Fibroblast of skin of back (primary cell): ENCODE data around the gene ASPG.

Experiments
- DNase-seq: peaks from one replicate; pipeline ENCODE4 v3.0.0-alpha.2; 2013

The ASPG gene

DNA sequence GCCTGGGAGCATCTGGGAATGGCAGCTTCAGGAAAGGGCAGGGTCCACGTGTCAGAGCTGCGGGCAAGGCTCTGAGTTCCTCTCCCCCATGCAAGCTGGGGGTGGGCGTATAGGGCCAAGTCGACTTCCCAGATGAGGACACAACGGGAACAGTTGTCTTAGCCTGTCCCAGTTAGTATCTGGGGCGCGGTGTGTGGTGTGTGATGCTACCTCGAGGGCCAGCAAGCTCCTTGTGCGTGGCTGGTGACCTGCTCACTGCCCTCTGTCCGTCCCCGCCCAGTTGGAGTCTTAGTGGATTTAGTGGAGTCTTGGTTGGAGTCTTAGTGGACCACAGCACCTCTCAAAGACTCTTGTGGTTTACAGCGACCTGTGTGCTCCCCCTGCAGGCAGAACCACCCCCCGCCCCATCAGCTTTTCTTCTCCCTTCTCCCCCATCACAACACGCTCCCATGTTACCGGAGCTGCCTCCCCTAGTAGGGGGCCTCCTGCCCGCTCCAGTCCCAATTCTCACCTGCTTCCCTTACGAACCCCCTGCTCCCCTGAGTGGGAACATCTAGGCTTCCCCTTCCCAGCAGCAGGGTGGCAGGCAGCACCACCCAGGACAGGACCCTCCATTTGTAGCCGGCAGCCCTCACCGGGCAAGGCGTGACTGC lies 8.7 kb downstream of the ASPG start:
- no peak for DNase-seq

DNA sequence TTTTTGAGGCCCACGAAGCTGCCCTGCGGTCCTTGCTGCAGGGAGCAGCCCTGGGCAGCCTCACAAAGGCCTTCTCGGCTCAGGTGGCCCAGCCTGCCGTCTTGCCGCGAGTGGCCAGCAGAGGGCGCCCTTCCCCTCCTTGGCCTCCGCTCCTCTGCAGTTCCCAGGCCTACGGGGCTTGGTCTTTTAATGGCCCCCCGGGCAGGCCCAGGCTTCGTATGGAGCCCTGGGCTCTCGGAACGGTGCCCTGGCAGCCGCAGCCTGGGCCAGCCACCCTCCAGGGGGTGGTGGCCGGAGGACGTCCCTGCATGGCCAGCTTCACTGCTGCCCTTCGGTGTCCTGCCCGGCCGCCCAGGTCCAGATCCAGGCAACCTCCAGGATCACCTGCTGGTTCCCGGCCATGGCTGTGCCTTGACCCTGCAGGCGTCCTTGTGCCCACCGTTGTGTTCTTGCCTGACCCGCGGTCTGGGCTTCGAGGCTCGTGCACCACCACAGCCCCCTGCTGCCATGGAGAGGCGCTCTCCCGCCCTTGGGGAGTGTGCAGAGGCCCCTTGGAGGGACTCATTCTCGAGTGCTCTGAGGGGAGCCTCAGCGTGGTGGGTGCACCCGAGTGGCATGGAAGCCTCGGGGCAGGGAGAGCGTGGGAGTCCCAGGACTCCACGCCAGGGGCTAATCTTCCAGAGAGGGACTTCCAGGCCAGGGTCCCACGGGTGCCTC lies 9.4 kb downstream of the ASPG start:
- DNase-seq, result peak; percentile 26

DNA sequence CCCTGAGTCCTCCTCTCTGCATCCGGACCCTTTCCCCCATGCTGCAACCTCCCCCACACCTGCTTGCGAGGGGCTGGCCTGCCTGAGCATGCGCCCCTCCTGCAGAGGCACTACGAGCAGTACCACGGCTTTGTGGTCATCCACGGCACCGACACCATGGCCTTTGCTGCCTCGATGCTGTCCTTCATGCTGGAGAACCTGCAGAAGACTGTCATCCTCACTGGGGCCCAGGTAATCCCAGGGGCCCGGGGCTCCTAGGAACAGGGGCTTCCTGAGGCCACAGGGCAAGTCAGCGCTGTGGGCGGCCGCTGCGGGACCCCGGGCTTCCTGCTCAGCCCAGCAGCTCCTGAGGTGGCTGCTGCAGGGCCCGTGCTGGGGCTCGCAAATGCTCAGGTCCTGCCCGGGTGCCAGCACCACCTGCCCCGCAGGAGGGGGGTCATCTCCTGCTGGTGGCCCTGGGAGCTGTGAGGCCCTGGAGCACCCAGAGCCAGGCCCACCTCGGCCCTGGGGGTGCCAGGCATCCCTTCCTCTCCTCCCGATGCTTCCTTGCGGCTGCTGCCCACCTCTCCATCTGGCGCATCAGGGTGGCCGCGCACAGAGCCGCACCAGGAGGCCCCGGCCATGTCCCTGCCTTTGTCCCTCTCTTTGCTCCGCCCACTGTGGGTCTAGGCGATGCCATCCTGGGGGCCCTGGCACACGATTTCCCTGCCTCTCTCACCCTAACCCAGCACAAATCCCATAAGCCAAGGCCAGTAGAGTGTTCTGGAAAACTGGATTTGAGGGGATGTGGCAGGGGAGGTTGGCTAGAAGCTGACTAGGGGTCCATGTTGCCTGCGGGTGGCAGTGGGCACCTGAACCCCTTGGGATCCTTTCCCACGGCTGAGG lies 10.2 kb downstream of the ASPG start:
- no peak for DNase-seq

DNA sequence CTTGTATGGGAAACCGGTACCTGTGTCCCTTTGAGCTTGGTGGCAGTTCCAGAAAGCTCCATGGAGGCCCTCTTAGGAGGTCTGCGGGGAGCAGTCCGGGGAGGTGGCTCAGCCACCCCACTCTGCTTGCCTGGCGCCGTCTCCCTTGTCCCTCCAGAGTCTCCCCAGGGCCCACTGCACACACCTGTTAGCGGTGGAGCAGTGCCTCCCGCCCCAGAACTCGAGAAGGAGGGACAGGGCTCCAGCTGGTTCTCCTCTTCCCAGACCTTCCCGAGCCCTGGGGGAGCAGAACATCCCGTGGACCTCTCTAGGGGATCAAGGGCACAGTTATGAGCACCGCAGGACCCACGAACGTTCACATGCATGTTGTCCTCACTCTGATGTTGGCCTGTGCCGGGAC lies 10.8 kb downstream of the ASPG start:
- DNase-seq, result no peak

DNA sequence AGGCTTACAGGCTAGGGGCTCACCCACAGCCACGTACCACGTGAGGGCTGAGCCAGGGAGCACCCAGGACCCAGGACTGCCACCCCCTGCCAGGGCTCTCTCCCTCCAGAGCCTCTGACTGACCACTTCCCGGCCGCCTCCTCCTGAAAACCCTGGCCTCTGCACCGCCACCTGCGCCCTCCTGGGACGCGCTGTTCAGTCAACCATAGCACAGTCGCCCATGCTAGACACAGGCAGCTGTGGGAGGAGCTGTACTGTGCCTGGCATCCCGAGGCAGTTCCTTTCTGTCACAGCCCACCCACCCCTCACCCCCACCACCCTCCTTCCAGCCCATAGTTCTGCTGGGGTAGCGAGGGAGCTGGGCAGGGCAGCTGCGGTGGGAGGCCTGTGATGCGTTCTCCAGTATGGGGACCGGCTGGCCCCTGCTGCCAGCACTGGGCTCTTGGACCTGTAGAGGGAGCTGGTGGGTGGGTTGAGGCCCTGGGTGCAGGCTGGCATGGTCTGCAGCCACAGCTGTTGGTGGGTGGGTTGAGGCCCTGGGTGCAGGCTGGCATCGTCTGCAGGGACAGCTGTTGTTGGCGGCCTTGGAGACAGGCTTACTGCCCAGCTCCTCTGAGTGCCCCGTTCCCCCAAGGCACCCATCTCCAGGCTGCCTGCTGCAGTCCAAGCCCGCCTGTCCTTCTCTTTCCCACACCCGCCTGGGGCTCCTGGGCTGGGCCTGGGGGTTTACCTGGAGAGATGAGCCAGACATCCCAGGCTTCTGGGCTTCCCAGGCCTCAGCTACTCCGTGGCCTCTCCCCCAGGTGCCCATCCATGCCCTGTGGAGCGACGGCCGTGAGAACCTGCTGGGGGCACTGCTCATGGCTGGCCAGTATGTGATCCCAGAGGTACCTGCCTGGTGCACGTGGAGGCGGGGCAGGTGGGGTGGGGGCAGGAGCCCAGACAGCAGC lies 11.5 kb downstream of the ASPG start:
- no peak for DNase-seq

DNA sequence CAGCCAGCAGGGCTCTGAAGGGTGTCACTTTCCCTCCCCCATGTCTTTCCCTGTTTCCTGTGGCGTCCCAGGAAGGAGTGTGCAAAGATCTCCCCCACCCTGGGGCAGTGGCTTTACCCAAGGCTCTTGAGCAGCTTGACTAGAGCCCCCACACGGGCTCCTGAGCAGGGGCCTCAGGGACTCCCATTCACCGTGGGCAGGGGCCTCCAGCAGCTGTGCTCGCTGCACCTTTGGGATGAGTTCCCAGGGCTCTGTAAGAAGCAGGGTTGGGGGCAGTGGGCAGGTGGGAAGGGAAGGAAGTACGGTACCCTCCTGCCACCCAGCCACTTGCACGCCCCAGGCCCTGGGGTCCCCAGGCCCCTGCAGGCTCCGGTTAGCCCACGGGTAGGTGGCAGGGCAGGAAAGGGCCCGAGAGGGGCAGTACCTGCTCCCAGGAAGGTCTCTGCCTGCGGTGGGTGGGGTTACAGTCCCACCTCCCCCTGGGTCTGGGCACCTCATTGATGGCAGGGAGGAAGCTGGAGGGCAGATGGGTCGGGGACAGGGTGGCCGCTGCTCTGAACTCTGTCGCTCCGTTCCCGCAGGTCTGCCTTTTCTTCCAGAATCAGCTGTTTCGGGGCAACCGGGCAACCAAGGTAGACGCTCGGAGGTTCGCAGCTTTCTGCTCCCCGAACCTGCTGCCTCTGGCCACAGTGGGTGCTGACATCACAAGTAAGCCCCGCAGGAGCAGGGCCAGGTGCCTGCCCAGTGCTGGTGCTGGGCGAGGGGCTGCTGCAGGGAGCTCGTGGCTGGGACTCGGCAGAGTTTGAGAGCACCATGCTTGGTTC lies 13.0 kb downstream of the ASPG start:
- no peak for DNase-seq

DNA sequence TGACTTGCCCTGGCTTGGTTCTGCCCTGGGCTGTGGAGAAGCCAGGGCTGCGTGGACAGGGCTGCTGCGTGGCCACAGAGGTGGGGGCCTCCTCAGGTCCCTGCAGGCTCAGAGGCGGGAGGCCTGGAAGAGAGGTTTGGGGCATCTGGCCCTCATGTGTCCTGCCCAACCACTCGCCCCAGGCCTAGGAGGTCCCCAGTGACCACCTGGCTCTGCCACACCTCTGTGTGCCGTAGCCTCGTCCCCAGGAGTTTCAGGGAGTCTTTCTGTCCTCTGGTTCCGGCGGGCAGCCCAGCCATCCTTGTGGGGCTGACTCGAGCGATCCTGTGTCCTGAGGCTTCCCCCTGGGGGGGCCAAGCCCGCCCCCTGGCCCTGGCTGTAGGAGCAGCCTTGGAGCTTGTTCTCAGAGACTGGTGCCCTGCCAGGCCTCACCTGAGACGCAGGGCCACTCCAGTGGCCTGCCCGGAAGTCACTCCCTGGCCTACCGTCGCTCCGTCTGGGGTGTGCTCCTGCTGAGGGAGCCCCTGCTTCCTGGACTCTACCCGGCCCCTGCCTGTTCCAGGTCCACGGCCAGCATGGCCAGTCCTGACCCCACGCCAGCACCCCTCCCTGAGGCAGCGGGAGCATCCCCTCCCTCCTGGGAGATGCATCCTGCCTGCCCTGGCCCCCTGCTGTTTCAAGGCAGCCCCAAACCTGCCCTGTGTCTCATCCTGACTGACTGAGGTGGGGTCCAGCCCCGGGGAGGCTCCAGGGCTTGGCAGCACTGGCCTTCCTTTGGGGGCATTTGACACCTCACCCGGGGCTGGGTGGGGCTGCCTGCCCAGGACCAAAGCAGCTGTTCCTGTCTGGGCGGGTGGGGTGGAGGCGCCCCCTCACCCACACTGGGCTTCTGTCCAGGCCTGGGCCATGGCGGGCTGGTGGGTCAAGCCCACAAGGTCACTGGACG lies 13.9 kb downstream of the ASPG start:
- no peak for DNase-seq

DNA sequence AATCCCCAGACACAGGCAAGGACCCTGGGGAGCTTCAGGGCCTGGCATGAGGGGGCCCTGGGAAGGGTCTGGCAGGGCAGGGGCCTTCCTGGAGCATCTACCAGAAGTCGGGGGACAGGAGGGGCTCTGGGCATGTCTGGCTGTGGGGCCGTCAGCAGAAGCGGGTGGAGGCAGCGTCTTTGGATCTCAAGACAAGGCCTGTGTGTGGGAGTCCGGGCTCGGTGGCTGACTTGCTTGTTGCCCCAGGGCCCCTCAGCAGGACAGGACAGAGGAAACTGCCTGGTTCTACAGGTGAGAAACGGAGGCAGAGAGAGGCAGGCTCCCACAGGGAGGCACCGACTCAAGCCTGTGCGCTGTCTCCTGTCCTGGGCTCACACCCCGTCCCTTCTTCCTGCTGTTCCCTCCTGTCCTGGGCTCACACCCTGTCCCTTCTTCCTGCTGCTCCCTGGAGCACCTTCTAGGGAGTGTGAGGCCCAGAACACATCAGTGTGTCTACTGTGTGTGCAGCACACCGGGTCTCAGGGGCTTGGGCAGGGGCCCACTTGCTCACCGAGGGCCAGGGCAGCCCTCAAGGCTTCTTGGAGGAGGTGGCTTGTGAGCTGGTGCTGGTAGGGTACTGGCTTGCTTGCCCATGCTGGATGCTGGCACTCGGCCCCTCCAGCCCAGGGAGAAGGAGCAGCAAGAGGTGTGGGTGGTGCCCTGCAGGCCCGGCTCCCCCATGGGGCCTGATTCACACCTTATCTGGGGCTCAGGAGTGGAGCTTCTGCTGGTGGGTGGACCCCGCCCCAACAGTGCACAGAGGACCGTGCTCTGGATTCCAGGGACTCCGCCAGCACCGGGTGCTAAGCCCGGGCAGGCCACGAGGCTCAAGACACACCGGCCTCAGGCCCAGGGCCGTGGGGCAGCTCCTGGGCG lies 14.9 kb downstream of the ASPG start:
- no peak for DNase-seq

DNA sequence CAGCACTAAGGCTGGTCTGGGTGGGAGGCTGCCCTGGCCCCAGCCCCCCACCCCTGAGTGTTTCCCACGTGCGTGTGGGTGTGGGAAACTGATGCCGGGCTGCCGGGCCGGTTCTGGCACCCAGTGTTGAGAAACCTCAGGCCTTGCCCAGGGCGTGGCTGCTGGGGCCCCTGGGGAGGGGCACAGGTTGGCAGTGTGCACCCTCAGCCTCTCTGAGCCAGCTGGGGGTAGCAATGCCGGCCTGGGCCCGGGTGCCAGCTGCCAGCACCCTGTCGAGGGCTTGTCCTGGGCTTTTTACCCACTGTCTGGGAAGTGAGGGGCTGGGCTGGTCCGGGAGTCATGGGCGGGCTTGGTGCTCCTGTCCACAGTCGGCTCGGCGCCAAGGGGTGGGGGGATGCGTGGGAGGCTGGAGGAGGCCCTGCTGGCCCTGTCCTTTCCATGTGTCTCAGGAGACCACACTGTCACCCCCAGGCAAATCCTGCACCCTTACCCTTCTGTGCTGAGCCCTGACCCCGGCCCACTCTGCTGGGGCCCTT lies 15.7 kb downstream of the ASPG start:
- DNase-seq, result no peak

DNA sequence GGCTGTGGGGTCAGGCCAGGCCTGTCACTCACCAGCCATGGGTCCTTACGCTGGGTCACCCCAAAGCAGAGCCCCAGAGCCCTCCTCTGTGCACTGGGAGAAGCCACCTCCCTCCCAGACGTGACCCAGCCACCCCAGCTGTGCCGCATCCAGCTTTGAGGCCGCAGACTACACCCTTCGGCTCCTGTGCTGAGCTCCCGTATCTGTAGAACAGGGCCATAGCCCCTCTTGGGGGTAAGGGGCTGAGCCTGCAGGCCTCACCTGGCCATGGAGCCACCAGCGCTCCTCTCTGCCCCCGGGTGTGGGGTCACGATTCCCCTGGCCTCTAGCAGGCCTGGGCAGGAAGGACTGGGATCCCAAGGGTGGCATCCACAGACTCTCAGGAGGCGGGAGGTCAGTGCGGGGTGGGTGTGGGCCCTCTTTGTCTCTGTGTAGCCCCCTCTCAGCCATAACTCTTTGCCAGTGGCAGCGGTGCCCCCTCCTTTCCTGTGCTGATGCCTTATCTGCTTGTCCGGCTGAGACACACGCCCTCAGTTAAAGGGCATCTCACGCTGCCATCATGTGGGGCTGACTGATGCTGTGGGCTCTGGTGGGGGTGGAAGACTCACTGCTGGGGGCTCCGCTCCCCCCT lies 16.3 kb downstream of the ASPG start:
- DNase-seq, result no peak

DNA sequence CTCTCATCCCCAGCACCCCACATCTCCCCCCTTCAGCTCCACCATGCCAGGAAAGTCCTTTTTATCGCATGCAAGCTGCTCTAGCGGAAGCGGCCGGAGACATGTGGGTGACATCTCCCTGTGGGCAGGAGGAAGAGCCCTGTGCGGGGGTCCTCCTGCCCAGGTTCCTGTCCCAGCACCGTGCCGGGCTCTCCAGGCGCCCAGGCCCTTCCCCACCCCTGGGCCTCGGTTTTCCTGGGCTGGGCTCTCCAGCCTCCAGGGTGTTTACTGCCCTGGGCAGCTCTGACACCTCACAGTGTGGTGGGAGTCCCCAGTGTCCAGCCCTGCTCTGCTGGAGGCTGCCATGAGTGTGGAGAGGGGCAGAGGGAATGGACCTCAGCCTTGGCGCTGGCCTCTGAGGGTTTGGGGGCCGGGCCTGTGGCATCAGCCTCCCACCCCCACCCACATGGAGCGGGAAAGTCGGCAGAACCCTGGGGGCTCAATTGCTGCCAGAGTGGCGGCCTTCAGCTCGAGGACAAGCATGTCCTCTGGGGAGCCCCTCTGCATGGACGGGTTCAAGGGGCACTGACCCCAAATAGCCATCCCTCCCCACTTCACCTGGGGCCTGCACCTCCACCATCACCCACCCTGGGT lies 16.9 kb downstream of the ASPG start:
- no peak for DNase-seq

DNA sequence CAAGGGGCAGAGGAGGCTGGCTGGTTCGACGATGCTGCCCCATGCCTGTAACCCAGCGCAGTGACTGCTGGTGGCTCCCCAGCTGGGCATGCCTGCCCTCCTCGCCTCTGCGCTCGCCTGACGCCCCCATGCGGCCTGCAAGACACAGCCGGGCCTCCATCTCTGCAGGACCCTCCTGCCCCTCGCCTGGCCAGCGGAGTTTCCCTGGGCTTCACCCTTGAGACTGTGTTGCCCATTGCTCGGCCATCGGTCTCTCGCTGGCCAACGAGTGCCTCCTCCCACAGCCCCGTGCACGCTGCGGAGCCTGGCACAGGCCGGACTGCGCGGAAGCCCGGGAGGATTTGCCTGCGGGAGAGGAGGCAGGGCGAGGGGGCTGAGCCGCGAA lies 17.6 kb downstream of the ASPG start:
- no peak for DNase-seq

DNA sequence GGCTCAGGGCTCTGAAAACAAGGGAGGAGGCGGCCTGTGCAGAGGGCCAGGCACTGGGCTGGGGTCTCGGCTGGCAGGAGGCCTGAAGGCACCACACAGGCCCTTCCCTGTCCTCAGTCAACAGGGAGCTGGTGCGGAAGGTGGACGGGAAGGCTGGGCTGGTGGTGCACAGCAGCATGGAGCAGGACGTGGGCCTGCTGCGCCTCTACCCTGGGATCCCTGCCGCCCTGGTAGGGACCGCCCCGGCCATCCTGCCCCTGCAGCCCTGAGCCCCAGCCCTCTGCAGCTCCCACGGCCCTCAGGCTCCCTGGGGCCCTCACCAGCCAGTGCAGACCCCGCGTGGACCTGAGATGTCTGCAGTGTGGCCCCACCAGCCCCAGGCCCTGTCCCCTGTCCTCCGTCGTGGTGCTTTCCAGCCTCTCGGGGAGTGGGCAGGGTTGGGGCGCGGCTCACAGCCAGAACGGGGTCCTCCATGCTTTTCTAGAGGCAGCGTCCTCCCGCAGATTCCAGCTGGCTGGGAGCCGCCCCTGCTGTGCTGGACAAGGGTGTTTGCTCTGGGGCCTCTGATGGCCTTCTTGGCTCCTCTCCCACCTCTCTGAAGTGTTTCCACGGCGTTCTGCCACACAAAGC lies 18.1 kb downstream of the ASPG start:
- no peak for DNase-seq

DNA sequence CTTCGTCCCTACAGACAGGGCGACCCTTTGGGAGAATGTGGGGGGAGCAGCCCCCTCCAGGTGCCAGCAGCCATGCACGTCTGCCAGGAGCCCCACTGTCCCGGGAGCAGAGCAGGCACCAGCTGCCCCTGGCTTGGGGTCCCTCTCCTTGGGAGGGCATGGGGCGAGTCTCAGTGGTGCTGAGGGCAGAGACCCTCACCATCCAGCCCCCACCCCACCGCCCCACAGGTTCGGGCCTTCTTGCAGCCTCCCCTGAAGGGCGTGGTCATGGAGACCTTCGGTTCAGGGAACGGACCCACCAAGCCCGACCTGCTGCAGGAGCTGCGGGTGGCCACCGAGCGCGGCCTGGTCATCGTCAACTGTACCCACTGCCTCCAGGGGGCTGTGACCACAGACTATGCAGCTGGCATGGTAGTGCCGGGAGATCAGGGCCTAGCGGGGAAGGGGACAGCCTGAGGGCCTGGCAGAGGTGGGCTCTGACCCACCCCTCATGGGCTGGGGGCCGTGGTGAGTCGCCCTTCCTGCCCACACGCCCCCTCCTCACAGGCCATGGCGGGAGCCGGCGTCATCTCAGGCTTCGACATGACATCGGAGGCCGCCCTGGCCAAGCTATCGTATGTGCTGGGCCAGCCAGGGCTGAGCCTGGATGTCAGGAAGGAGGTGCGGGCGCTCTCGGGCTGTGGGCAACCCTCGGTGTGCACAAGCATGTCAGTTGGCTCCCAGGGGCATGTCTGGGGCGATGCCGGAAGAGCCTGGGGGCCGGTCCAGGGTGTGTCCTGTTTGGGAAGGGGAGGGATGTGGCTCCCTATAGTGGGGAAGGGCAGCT lies 18.8 kb downstream of the ASPG start:
- no peak for DNase-seq

DNA sequence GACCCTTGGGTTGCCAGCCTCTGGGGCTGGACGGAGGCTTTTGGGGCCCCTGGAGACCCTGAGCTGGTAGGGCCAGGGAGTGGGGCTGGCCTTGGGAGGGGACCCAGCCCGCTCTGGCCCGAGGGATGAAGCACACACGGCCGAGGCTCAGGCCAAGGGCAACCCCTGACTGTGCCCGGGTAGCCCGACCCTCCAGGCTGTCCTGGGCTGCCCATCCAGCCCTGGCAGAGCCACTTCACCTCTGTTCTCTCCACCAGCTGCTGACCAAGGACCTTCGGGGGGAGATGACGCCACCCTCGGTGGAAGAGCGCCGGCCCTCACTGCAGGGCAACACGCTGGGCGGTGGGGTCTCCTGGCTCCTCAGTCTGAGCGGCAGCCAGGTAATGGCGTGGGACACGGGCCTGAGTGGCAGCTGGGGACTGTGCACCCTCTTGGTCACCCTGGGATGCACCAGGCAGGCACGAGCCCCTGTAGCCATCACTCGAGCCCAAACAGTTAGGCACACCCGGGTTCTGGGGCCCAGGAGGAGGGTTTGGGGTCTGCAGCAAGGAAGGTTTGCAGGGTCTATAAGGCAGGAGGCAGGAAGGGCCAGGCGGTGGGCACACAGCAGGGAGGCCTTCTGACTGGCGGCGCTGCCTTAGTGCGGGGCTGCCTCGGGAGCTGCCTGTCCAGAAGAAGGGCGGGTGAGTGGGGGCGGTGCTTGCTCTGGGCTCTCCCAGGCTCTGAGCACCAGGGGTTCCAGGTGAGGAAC lies 19.7 kb downstream of the ASPG start:
- no peak for DNase-seq
